HG03521 (cell line): Measurements from ENCODE around the gene PPFIBP1.
"Not testable (repeated sequence)": the region's sequence is repeated elsewhere in the genome, so short reads cannot be mapped to it uniquely, and the experiment has no call there.

Experiments used
- ATAC-seq: cut with Tn5 transposase; IDR thresholded peaks from one replicate; pipeline ENCODE4 v1.9.1; 2021; ENCODE audit warnings: mild to moderate bottlenecking, moderate library complexity; ENCODE audit not compliant: unreplicated experiment

PPFIBP1 gene

GRCh38 chr12:27541031-27541719 lies 17.2 kb downstream of the PPFIBP1 start:
- no peak for ATAC-seq

- no peak for ATAC-seq
Measured at GRCh38 chr12:27542628-27543027, 18.6 kb downstream of the PPFIBP1 start.

- not testable (repeated sequence) for ATAC-seq
Measured at GRCh38 chr12:27544858-27545257, 20.9 kb downstream of the PPFIBP1 start.

GRCh38 chr12:27545665-27546064 lies 21.7 kb downstream of the PPFIBP1 start:
- no peak for ATAC-seq

- no peak for ATAC-seq
Measured at GRCh38 chr12:27547592-27547991, 23.6 kb downstream of the PPFIBP1 start.

- ATAC-seq: no peak
Measured at GRCh38 chr12:27548301-27549199, 24.5 kb downstream of the PPFIBP1 start.

GRCh38 chr12:27549236-27549800 lies 25.3 kb downstream of the PPFIBP1 start:
- ATAC-seq: no peak

- no peak for ATAC-seq
Measured at GRCh38 chr12:27549801-27550652, 26.0 kb downstream of the PPFIBP1 start.

GRCh38 chr12:27550653-27550975 lies 26.6 kb downstream of the PPFIBP1 start:
- no peak for ATAC-seq

GRCh38 chr12:27551172-27551840 lies 27.3 kb downstream of the PPFIBP1 start:
- no peak for ATAC-seq

GRCh38 chr12:27552235-27552634 lies 28.2 kb downstream of the PPFIBP1 start:
- no peak for ATAC-seq

GRCh38 chr12:27552886-27553560 lies 29.0 kb downstream of the PPFIBP1 start:
- ATAC-seq: no peak

- no peak for ATAC-seq
Measured at GRCh38 chr12:27553941-27554340, 29.9 kb downstream of the PPFIBP1 start.

- no peak for ATAC-seq
Measured at GRCh38 chr12:27554421-27555186, 30.6 kb downstream of the PPFIBP1 start.

GRCh38 chr12:27555361-27555760 lies 31.4 kb downstream of the PPFIBP1 start:
- no peak for ATAC-seq

- ATAC-seq: no peak
Measured at GRCh38 chr12:27555925-27556778, 32.1 kb downstream of the PPFIBP1 start.

- ATAC-seq: no peak
Measured at GRCh38 chr12:27560126-27560525, 36.1 kb downstream of the PPFIBP1 start.
